ENCODE measurements around the gene OSBP2. TPM values are rescaled to one million over a fixed set of nuclear protein-coding genes. Genes with fewer than 3 reads are reported as not detected.

OSBP2 gene
- total RNA-seq, 1 experiment from 2014 or later, result 7.1 TPM

GRCh38 chr22:30822216-30823014, 127.7 kb downstream of the OSBP2 start:
- Histone ChIP-seq H3K9me2 (ENCODE audit: insufficient read depth) (no peaks in the 10 kb centered on the region), H2AFZ (no peak overlapping the region; the same call in 1 of the 2 replicates), H3K27ac (no peak overlapping the region), H3K79me2 (ENCODE audit: low read depth) (no peaks in the 10 kb centered on the region), H3K4me3 (peak overlapping the region; percentile 52; the same call in 1 of the 2 replicates), H3K27me3 (ENCODE audit: insufficient read depth, low read depth) (peaks cover 5% of the 10 kb centered on the region; the same call in 1 of the 2 replicates), H3K9me3 (ENCODE audit: insufficient read depth, low read depth) (no peaks in the 10 kb centered on the region), H3F3A (ENCODE audit: insufficient read depth, low read depth) (0 out of 2 replicates have a peak, but pooled peaks cover 6% of the 10 kb centered on the region), H4K20me1 (ENCODE audit: insufficient read depth) (no peaks in the 10 kb centered on the region), H3K4me1 (replicated peaks; ENCODE audit: insufficient read depth) (no peaks in the 10 kb centered on the region), H3K4me2 (peak overlapping the region; percentile 78), H3K36me3 (ENCODE audit: low read depth) (no peaks in the 10 kb centered on the region)
- intact Hi-C loops (cut with micrococcal nuclease; ENCODE audit: unreplicated experiment), result no loop called here
- BruUV-seq (replicated peaks), result no TSS peak
- ChIA-PET CTCF (no interaction called here), POLR2A (ENCODE audit: unreplicated experiment) (no interaction called here)
- DNase-seq, result no peak
- TF ChIP-seq CTCF (conservative IDR thresholded peaks at IDR 0.05) (no peak), EZH2 (IDR thresholded peaks at IDR 0.05; ENCODE audit: low read depth) (no peak)

DNA sequence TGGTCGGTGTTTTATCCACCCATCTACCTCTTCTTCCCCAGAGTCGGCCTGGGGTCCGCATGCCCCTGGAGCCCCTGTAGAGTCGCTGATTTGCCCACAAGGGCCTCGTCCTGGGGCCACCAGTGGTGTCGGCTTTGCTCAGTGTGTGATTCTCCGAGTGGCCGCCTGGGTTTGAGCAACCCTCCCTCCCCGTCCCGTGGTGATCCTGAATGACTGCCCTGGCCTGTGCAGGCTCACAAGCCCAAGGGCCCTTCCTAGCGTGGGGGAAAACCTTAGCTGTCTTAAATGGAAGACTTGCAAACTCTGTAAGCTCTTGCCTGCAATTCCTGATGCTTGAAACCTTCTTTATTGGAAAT, 128.3 kb downstream of the OSBP2 start:
- DNase-seq, result no peak
- Histone ChIP-seq H3K27me3 (ENCODE audit: insufficient read depth, low read depth) (peaks cover 5% of the 10 kb centered on the region; the same call in 1 of the 2 replicates), H3K9me3 (ENCODE audit: insufficient read depth, low read depth) (no peaks in the 10 kb centered on the region), H2AFZ (no peak overlapping the region), H3K27ac (no peak overlapping the region), H3K4me3 (no peak overlapping the region), H3K36me3 (ENCODE audit: low read depth) (no peaks in the 10 kb centered on the region), H3F3A (ENCODE audit: insufficient read depth, low read depth) (0 out of 2 replicates have a peak, but pooled peaks cover 6% of the 10 kb centered on the region), H3K4me1 (replicated peaks; ENCODE audit: insufficient read depth) (no peaks in the 10 kb centered on the region), H3K4me2 (no peak overlapping the region), H3K9me2 (ENCODE audit: insufficient read depth) (no peaks in the 10 kb centered on the region), H3K79me2 (ENCODE audit: low read depth) (no peaks in the 10 kb centered on the region), H4K20me1 (ENCODE audit: insufficient read depth) (no peaks in the 10 kb centered on the region)
- TF ChIP-seq EZH2 (IDR thresholded peaks at IDR 0.05; ENCODE audit: low read depth) (no peak), CTCF (conservative IDR thresholded peaks at IDR 0.05) (no peak)
- ChIA-PET POLR2A (ENCODE audit: unreplicated experiment) (no interaction called here), CTCF (no interaction called here)
- intact Hi-C loops (cut with micrococcal nuclease; ENCODE audit: unreplicated experiment), result no loop called here
- BruUV-seq (replicated peaks), result no TSS peak

DNA sequence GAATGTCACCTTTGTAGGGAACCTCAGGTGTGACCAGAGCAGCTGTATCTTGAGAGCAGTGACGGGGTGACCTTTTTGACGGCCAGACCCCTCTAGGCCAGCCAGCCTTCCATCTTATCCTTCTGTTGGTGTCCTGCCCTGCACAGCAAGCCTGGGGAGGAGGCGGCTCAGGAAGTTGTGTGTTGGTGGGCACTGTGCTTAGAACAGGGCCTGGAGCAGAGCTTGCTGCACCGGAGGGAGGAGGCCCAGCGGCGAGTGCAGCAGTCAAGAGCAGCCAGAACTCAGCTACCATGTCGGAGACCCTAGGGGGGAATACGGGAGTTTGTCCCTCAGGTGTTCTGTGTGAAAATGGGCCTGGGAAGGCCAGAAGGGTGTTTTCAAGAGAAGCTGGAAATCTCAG, 129.4 kb downstream of the OSBP2 start:
- Histone ChIP-seq H3K4me2 (no peak overlapping the region), H3K79me2 (ENCODE audit: low read depth) (no peaks in the 10 kb centered on the region), H3K9me3 (ENCODE audit: insufficient read depth, low read depth) (no peaks in the 10 kb centered on the region), H4K20me1 (ENCODE audit: insufficient read depth) (no peaks in the 10 kb centered on the region), H3K36me3 (ENCODE audit: low read depth) (no peaks in the 10 kb centered on the region), H3K9me2 (ENCODE audit: insufficient read depth) (no peaks in the 10 kb centered on the region), H3K4me3 (no peak overlapping the region), H2AFZ (no peak overlapping the region), H3F3A (ENCODE audit: insufficient read depth, low read depth) (peaks cover 6% of the 10 kb centered on the region; the same call in 1 of the 2 replicates), H3K27me3 (ENCODE audit: insufficient read depth, low read depth) (peaks cover 5% of the 10 kb centered on the region; the same call in 1 of the 2 replicates), H3K27ac (no peak overlapping the region), H3K4me1 (replicated peaks; ENCODE audit: insufficient read depth) (peaks cover 3% of the 10 kb centered on the region)
- POLR2A ChIA-PET (ENCODE audit: unreplicated experiment), result no interaction called here
- TF ChIP-seq CTCF (conservative IDR thresholded peaks at IDR 0.05) (no peak), EZH2 (IDR thresholded peaks at IDR 0.05; ENCODE audit: low read depth) (no peak)
- no peak for DNase-seq
- intact Hi-C loops (cut with micrococcal nuclease; ENCODE audit: unreplicated experiment), result no loop called here
- no TSS peak for BruUV-seq (replicated peaks)
- CTCF ChIA-PET, result no interaction called here

Data from PC-9 (cell line).